Liver (tissue), 9 donors: ENCODE measurements around the gene MAN2B1. TPM values are rescaled to one million over a fixed set of nuclear protein-coding genes. Genes with fewer than 3 reads are reported as not detected.

Source experiments
- DNase-seq: peaks from one replicate; pipeline ENCODE4 v3.0.0-alpha.2; 2017; ENCODE audit warnings: low spot score
- H3K27ac ChIP-seq, 2 donors: one replicate each; pipeline ENCODE4 v1.7.0; 2013; ENCODE audit warnings: inconsistent platforms in 2 of 2, low read length in 2 of 2, control low read depth in 1 of 2, low read depth in 1 of 2, mild to moderate bottlenecking in 1 of 2
- H3K27me3 ChIP-seq, 4 donors: one replicate each; pipeline versions ENCODE4 v1.6.1 to v1.7.0; 2013; ENCODE audit warnings: low read length in 3 of 4, inconsistent platforms in 1 of 4, mild to moderate bottlenecking in 1 of 4, moderate library complexity in 1 of 4; ENCODE audit not compliant: control insufficient read depth in 4 of 4, insufficient read depth in 4 of 4
- H3K36me3 ChIP-seq, 4 donors: one replicate each; pipeline versions ENCODE4 v1.6.1 to v1.7.0; 2013; ENCODE audit warnings: low read length in 3 of 4, mild to moderate bottlenecking in 3 of 4, low read depth in 1 of 4, moderate library complexity in 1 of 4; ENCODE audit not compliant: control insufficient read depth in 4 of 4, insufficient read depth in 3 of 4
- H3K4me1 ChIP-seq, 4 donors: one replicate each; pipeline versions ENCODE4 v1.6.1 to v1.7.0; 2013; ENCODE audit warnings: low read length in 3 of 4, mild to moderate bottlenecking in 3 of 4, moderate library complexity in 1 of 4; ENCODE audit not compliant: control insufficient read depth in 4 of 4, insufficient read depth in 4 of 4
- H3K4me3 ChIP-seq, 3 donors: one replicate each; pipeline versions ENCODE4 v1.6.1 to v1.7.0; 2013; ENCODE audit warnings: low read length in 3 of 3, control low read depth in 1 of 3, low read depth in 1 of 3, mild to moderate bottlenecking in 1 of 3
- H3K9ac ChIP-seq, 2 donors: one replicate each; pipeline ENCODE4 v1.7.0; 2013; ENCODE audit warnings: low read length in 2 of 2, mild to moderate bottlenecking in 2 of 2, moderate library complexity in 2 of 2, control low read depth in 1 of 2, low read depth in 1 of 2
- H3K9me3 ChIP-seq, 4 donors: one replicate each; pipeline versions ENCODE4 v1.6.1 to v1.7.0; 2013; ENCODE audit warnings: low read length in 3 of 4; ENCODE audit not compliant: control insufficient read depth in 4 of 4
- ATF3 ChIP-seq: IDR thresholded peaks from 2 replicates; pipeline ENCODE4 v1.6.1; 2016; ENCODE audit warnings: antibody characterized with exemption
- EGR1 ChIP-seq, 2 donors: IDR thresholded peaks; 2 replicates each; pipeline ENCODE4 v1.6.1; 2016 to 2018; ENCODE audit warnings: antibody characterized with exemption in 2 of 2, low read depth in 2 of 2
- FOXA1 ChIP-seq: IDR thresholded peaks from 2 replicates; pipeline ENCODE4 v1.6.1; 2016; ENCODE audit warnings: antibody characterized with exemption
- FOXA2 ChIP-seq: IDR thresholded peaks from 2 replicates; pipeline ENCODE4 v1.6.1; 2016; ENCODE audit warnings: antibody characterized with exemption
- GABPA ChIP-seq, 2 donors: IDR thresholded peaks in 1 of 2; conservative IDR thresholded peaks in 1 of 2; 2 replicates each; pipeline ENCODE4 v1.6.1; 2016; ENCODE audit warnings: antibody characterized with exemption in 2 of 2, mild to moderate bottlenecking in 1 of 2, moderate library complexity in 1 of 2
- HNF4A ChIP-seq, 2 donors: conservative IDR thresholded peaks; 2 replicates each; pipeline ENCODE4 v1.6.1; 2016; ENCODE audit warnings: antibody characterized with exemption in 2 of 2, mild to moderate bottlenecking in 2 of 2
- HNF4G ChIP-seq: IDR thresholded peaks from 2 replicates; pipeline ENCODE4 v1.6.1; 2016; ENCODE audit warnings: antibody characterized with exemption
- JUND ChIP-seq, 2 donors: IDR thresholded peaks; 2 replicates each; pipeline ENCODE4 v1.6.1; 2016; ENCODE audit warnings: antibody characterized with exemption in 2 of 2
- NR2F2 ChIP-seq: IDR thresholded peaks from 2 replicates; pipeline ENCODE4 v1.6.1; 2016; ENCODE audit warnings: antibody characterized with exemption
- RAD21 ChIP-seq, 2 donors: IDR thresholded peaks; 2 replicates each; pipeline ENCODE4 v1.6.1; 2016; ENCODE audit warnings: antibody characterized with exemption in 2 of 2, mild to moderate bottlenecking in 2 of 2
- RXRA ChIP-seq, 2 donors: IDR thresholded peaks; 2 replicates each; pipeline ENCODE4 v1.6.1; 2017 to 2018; ENCODE audit warnings: antibody characterized with exemption in 2 of 2, mild to moderate bottlenecking in 1 of 2
- SP1 ChIP-seq: IDR thresholded peaks from 2 replicates; pipeline ENCODE4 v1.6.1; 2018; ENCODE audit warnings: antibody characterized with exemption, mild to moderate bottlenecking
- TAF1 ChIP-seq: conservative IDR thresholded peaks from 2 replicates; pipeline ENCODE4 v1.6.1; 2016; ENCODE audit warnings: antibody characterized with exemption, mild to moderate bottlenecking
- YY1 ChIP-seq: IDR thresholded peaks from 2 replicates; pipeline ENCODE4 v1.6.1; 2016; ENCODE audit warnings: antibody characterized with exemption, mild to moderate bottlenecking
- ZBTB33 ChIP-seq: IDR thresholded peaks from 2 replicates; pipeline ENCODE4 v1.6.1; 2016; ENCODE audit warnings: antibody characterized with exemption
- WGBS: extraction: QIAGEN DNeasy Blood & Tissue Kit; methylation state at CpG from one replicate; pipeline ENCODE4 v1.1.7; 2013; 5-methylcytosine and 5-hydroxymethylcytosine counted together
- polyA plus RNA-seq, 2 donors: library from polyadenylated mRNA; stranded (reverse) in 1 of 2; unstranded in 1 of 2; fragments of 200-250 nt in 1 of 2; fragments of >200 nt in 1 of 2; fragmentation: Nextera tagmentation in 1 of 2; extraction: Ambion mirVana in 1 of 2; gene quantifications; one replicate each; pipeline versions ENCODE4 v1.2.1 to v1.2.3, GENCODE V29; 2013 to 2015
- total RNA-seq, 2 donors: library from RNA; depleted of rRNA; stranded (reverse); fragments of >200 nt; gene quantifications; one replicate each; pipeline ENCODE4 v1.2.3, GENCODE V29; 2014
- TF ChIP-seq, protein P1 (sequence below): fragments of 150-350 bp; IDR thresholded peaks from 2 replicates; pipeline ENCODE4 v1.5.1; 2017; ENCODE audit warnings: improper control_type of control experiment, low read depth, low read length; ENCODE audit not compliant: missing input control
- TF ChIP-seq, protein P2 (sequence below): IDR thresholded peaks from 2 replicates; pipeline ENCODE4 v1.6.1; 2016; ENCODE audit warnings: antibody characterized with exemption
- TF ChIP-seq, protein P3 (sequence below): IDR thresholded peaks from 2 replicates; pipeline ENCODE4 v1.6.1; 2016; ENCODE audit warnings: antibody characterized with exemption, mild to moderate bottlenecking
- donor health status: healthy.
- donor health status: healthy.
- donor health status: healthy.
- donor health status: healthy.
- donor health status: healthy.

The MAN2B1 gene
- total and polyA plus RNA-seq, 4 donors, result 23.5 to 42.9 (median 35.1) TPM

DNA sequence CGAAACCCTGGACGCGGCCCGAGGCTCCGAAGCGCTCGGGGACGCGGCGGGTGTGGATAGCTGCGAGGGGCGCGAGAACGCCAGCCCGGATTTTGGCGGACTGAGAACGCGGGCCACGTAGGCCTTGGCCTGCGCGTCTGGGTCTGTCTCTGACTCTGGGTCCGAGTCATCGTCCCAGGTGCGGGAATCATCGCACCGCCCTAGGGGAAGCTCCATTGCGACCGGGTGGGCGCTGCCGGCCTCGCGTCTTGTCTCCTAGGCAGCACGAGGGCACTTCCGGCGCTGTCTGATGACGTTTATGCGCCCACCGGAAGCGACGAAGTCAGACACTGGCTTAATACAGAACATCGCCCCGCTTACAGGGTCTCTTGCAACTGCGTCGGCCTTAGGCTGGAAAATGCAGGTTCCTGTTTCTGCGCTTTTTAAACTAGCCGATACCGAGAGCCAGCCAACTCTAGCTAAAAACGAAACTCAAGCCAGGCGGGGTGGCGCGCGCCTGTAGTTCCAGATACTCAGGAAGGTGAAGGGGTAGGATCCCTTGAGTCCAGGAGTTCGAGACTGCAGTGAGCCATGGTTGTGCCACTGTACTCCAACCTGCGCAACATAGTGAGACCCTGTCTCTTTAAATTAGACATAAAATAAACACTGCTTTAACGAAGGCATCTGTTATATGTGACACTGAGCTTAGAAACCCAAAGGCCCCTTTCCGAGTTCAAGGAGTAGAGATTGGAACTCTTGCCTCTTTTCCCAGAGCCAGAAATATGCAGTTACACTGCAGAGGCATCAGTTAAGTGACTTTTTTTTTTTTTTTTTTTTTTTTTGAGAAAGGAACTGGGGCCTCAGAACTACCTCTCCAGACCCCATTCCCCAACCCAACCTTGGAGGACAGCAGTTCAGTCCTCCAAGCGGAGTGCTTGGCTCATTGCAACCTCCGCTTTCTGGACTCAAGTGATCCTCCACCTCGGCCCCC, 30.1 kb upstream of the MAN2B1 start, which contains the start of gene FBXW9:
Gene FBXW9 (minus strand): TSS at position 266 of the 970 bp plus-strand sequence. CDS start 50 bp downstream, at position 216.
- TF ChIP-seq TAF1, result no peak
- TF ChIP-seq, protein P1, sequence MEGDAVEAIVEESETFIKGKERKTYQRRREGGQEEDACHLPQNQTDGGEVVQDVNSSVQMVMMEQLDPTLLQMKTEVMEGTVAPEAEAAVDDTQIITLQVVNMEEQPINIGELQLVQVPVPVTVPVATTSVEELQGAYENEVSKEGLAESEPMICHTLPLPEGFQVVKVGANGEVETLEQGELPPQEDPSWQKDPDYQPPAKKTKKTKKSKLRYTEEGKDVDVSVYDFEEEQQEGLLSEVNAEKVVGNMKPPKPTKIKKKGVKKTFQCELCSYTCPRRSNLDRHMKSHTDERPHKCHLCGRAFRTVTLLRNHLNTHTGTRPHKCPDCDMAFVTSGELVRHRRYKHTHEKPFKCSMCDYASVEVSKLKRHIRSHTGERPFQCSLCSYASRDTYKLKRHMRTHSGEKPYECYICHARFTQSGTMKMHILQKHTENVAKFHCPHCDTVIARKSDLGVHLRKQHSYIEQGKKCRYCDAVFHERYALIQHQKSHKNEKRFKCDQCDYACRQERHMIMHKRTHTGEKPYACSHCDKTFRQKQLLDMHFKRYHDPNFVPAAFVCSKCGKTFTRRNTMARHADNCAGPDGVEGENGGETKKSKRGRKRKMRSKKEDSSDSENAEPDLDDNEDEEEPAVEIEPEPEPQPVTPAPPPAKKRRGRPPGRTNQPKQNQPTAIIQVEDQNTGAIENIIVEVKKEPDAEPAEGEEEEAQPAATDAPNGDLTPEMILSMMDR, result no peak
- peak; percentile 98 to 100 for TF ChIP-seq GABPA (IDR thresholded peaks at IDR 0.05 in 1 of 2, conservative IDR thresholded peaks at IDR 0.05 in 1 of 2)
- TF ChIP-seq YY1, result peak; percentile 72
- TF ChIP-seq SP1, result peak; percentile 12
- TF ChIP-seq, protein P2, sequence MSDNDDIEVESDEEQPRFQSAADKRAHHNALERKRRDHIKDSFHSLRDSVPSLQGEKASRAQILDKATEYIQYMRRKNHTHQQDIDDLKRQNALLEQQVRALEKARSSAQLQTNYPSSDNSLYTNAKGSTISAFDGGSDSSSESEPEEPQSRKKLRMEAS, result no peak
- no peak for TF ChIP-seq NR2F2
- TF ChIP-seq FOXA2, result no peak
- no peak for TF ChIP-seq HNF4G
- TF ChIP-seq ATF3, result no peak
- TF ChIP-seq, protein P3, sequence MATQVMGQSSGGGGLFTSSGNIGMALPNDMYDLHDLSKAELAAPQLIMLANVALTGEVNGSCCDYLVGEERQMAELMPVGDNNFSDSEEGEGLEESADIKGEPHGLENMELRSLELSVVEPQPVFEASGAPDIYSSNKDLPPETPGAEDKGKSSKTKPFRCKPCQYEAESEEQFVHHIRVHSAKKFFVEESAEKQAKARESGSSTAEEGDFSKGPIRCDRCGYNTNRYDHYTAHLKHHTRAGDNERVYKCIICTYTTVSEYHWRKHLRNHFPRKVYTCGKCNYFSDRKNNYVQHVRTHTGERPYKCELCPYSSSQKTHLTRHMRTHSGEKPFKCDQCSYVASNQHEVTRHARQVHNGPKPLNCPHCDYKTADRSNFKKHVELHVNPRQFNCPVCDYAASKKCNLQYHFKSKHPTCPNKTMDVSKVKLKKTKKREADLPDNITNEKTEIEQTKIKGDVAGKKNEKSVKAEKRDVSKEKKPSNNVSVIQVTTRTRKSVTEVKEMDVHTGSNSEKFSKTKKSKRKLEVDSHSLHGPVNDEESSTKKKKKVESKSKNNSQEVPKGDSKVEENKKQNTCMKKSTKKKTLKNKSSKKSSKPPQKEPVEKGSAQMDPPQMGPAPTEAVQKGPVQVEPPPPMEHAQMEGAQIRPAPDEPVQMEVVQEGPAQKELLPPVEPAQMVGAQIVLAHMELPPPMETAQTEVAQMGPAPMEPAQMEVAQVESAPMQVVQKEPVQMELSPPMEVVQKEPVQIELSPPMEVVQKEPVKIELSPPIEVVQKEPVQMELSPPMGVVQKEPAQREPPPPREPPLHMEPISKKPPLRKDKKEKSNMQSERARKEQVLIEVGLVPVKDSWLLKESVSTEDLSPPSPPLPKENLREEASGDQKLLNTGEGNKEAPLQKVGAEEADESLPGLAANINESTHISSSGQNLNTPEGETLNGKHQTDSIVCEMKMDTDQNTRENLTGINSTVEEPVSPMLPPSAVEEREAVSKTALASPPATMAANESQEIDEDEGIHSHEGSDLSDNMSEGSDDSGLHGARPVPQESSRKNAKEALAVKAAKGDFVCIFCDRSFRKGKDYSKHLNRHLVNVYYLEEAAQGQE, result peak; percentile 38
- no peak for TF ChIP-seq EGR1 (IDR thresholded peaks at IDR 0.05; ENCODE audit: low read depth in 2 of 2)
- TF ChIP-seq RAD21 (IDR thresholded peaks at IDR 0.05), result no peak
- TF ChIP-seq JUND (IDR thresholded peaks at IDR 0.05), result no peak
- no peak for TF ChIP-seq HNF4A (conservative IDR thresholded peaks at IDR 0.05)
- no peak for TF ChIP-seq FOXA1
- TF ChIP-seq RXRA (IDR thresholded peaks at IDR 0.05), result no peak
- no peak for TF ChIP-seq ZBTB33
- Histone ChIP-seq H3K9ac (peak within 1 kb of the TSS; percentile 45 to 81), H3K4me1 (peaks cover 5 to 22% (median 16%) of the 10 kb centered on the region in 4 donors), H3K27me3 (no peaks in the 10 kb centered on the region), H3K4me3 (peak within 1 kb of the TSS; percentile 81 to 85 (median 81)), H3K36me3 (peaks cover 0 to 20% (median 8%) of the 10 kb centered on the region in 4 donors), H3K9me3 (no peaks in the 10 kb centered on the region), H3K27ac (peak within 1 kb of the TSS; percentile 72 to 85)
- peak; percentile 99 for DNase-seq
- 6% methylated on average over 59 of the region's 59 CpGs for WGBS
